KG1 (cell line): ENCODE measurements around the gene EVL.
"Not testable (repeated sequence)": the region's sequence is repeated elsewhere in the genome, so short reads cannot be mapped to it uniquely, and the experiment has no call there.

Experiments used
- DNase-seq: peaks from one replicate; lab custom pipeline; 2025; lab: John Stamatoyannopoulos, UW

Gene EVL

GRCh38 chr14:100147691-100148464 lies 82.7 kb downstream of the EVL start:
- no peak for DNase-seq

DNA sequence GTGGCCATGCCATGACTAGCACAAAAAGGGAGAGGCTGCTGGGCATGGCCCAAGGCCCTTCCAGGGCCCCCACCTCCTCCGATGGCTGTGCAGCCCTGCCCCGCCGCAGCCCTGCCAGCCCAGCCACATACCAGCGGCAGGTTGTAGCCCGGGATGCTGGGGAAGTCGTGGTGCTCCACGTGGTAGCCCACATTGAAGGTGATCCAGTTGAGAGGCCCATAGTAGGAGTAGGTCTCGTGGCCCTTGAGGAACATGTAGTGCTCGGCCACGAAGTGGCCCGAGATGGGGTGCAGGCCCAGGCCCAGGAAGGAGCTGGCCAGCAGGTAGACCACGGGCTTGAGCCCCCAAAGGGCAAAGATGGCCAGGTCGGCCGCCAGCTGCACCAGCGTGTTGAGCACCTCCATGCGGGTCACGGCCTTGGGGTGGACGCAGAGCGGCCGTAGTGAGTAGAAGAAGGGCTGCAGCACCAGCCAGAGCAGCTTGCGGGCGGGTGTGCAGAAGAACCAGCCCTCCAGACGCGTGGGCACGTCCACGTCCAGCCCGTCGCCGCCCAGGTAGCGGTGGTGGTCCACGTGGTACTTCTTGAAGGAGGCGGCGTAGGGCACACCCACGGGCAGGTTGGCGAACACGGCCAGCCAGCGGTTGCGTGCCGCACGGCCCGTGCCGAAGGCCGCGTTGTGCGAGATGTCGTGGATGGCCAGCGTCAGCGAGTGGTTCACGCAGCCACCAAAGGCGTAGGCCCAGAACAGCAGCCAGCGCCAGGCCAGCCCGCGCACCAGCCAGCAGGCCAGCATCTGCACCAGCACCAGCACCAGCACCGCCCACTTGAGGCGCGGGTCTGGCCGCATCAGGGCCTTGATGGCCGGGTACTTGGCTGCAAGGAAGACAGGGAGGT lies 83.9 kb downstream of the EVL start:
- DNase-seq, result no peak

- DNase-seq, result no peak
These were observed 84.8 kb downstream of the EVL start for GRCh38 chr14:100149851-100150611.

- DNase-seq, result no peak
These were observed 85.8 kb downstream of the EVL start for GRCh38 chr14:100150932-100151587.

GRCh38 chr14:100152091-100152490 lies 86.9 kb downstream of the EVL start:
- no peak for DNase-seq

GRCh38 chr14:100153560-100153959 lies 88.3 kb downstream of the EVL start:
- DNase-seq, result no peak

GRCh38 chr14:100155049-100155621 lies 89.9 kb downstream of the EVL start:
- no peak for DNase-seq

DNA sequence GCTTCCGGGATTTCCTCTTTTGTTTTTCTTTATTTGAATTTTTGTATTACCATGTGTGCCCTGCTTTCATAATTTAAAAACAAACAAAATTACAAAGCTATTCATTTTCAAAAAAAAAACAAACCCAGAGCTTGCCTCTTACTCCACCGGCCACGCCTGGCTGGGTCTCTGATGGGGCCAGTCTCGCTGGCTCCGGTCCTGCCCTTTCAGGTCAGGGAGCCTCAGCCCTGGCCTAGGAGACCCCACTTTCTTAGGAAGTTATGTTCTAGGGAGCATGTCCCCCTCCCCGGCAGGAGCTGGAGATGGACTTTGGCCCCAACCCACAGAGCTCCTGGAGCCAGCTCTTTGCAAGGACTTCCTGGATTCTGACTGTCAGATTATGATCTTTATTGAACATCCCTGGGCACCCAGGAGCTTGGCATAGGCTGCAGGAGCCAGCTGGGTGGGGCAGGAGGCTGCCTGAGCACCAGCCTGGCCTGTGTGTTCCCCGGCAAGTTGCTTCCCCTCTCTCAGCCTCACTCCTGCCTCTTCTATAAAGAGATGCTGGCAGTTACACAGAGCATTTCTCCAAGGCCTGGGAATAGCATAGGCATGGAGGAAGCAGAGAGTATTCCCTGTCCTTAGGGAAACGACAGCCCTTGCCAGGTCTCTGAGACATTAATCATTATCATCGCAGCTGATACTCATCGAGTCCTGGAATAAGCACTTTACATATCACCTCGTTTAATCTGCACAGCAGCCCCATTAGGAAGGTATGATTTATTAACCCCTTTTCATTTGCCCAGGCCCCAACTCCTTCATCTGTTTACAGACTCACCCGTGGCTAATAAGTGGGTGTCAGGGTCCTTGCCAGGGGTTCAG lies 90.8 kb downstream of the EVL start:
- DNase-seq, result no peak

- DNase-seq, result no peak
These were observed 91.6 kb downstream of the EVL start for GRCh38 chr14:100156776-100157175.

DNA sequence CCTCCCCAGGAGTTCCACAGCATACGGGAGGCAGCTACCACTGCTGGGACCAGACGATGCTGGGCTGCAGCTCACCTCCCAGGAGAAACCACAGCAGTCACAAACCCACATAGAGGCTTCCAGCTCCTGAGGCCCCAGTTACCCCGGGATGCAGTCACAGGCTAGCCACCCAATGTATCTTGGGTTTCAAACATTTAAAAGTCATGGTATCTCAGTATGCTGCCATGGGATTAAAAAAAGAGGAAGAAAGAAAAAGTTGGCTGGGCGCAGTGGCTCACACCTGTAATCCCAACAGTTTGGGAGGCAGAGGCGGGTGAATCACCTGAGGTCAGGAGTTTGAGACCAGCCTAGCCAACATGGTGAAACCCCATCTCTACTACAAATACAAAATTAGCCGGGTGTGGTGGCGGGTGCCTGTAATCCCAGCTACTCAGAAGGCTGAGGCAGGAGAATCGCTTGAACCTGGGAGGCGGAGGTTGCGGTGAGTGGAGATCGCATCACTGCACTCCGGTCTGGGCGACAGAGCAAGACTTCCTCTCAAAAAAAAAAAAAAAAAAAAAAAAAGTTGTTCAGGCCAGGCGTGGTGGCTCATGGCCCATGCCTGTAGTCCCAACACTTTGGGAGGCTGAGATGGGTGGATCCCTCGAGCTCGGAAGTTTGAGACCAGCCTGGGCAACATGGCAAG lies 92.5 kb downstream of the EVL start:
- DNase-seq, result not testable (repeated sequence)

- DNase-seq, result no peak
These were observed 93.4 kb downstream of the EVL start for GRCh38 chr14:100158566-100159093.

- DNase-seq, result no peak
These were observed 94.1 kb downstream of the EVL start, which contains the start of gene DEGS2 for GRCh38 chr14:100159094-100159864. DEGS2 (minus strand) TSS chr14:100159645; CDS start chr14:100159587, 58 bp downstream.

DNA sequence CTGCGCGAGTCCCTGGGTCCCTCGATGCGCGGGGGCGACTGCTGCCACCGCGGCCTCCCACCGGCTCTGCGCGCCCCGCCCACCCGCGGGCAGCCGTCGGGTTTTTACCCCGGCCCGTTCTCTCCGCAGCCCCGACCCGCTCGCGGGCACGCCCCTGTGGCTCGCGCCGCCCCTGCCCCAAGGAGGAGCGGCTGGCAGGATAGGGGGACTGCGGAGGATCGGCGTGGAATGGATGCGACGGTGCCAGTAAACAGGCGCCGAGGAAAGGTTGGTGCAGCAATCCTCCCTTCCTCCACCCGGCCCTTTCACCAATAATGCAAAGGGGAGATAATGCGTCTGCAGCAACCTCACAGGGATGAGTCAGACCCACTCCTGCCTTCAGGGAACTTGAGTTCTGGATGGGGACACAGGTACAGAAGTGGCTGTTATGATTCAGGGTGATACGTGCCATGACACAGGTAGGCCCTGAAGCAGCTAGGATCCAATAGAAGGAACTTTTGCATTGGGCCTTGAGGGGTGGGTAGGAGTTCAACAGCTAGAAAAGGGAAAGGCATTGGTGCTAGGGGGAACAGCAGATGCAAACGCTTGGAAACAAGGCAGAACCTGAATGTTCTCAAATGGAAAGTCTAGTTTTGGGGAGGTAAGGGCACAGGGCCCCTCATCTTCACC lies 94.8 kb downstream of the EVL start:
- no peak for DNase-seq

DNA sequence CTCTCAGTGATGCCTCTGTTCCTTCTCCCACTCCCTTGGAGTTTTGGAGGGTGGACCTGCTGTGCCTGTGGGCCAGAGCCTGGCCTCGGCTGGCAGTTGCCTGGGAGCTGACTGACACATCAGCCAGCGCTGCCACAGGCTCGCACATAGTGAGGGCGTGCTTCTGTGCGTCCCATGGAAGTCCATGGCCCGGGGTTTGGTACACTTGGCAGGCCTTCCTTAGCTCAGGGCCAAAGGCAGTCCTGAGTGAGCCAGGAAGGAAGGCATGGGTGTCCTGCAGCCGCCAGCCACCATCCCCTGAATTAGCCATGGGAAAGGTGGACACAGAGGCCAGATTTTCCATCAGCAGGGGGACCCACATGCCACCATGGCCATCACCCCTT lies 95.3 kb downstream of the EVL start:
- DNase-seq, result no peak

DNA sequence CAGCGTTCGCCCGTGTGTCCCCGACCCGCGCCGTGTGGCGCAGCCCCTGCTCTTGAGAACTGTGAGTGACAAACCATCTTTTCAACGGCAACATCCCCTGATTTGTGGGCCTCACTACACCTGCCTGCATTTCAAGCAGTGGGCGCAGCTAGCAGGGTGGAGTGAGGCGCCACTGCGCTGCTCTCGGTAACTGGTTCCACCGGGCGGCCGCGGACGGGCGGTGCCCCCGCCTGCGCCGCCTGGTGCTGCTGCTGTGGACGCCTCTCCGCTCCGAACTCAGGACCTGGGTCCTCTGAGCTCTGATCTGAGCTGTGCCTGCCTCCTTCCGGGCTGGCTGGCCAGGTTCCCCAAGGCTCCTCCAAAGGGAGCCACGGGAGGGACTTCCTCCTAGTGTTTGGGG lies 100.2 kb downstream of the EVL start:
- DNase-seq, result no peak

GRCh38 chr14:100165831-100166440 lies 100.7 kb downstream of the EVL start:
- DNase-seq, result no peak

- no peak for DNase-seq
These were observed 103.3 kb downstream of the EVL start for GRCh38 chr14:100168506-100168905.

- DNase-seq, result no peak
These were observed 105.7 kb downstream of the EVL start for GRCh38 chr14:100170880-100171279.
